HCT116 (cell line): Measurements from ENCODE around the gene ANKRD60. TPM values are rescaled to one million over a fixed set of nuclear protein-coding genes. Genes with fewer than 3 reads are reported as not detected.

Experiments used
- ATAC-seq: fragments of 200-7000 bp; cut with Tn5 transposase; 2 replicates; pipeline ENCODE4 v1.9.1; 2020; ENCODE audit warnings: mild to moderate bottlenecking, moderate library complexity
- BruUV-seq: library from RNA; stranded (reverse); fragments of 400-500 nt; replicated peaks from 2 replicates; lab custom pipeline; 2021; lab: Mats Ljungman, UMichigan
- CTCF ChIA-PET: fragments of 300-600 bp; sonication (Branson Sonifier 250); formaldehyde crosslinking; loops from one replicate; lab custom pipeline; 2021; ENCODE audit warnings: antibody characterized with exemption; lab: Charles Lee
- POLR2A ChIA-PET: fragments of 300-600, 350-600 bp; sonication (Branson Sonifier 250); formaldehyde crosslinking; loops from one replicate; lab custom pipeline; 2021; ENCODE audit warnings: antibody characterized with exemption; lab: Charles Lee
- RAD21 ChIA-PET, 2 experiments: fragments of 300-600 bp; sonication (Branson Sonifier 250); formaldehyde crosslinking; loops; one replicate each; lab custom pipeline; 2023; ENCODE audit warnings: low total read pairs in 2 of 2; ENCODE audit not compliant: uncharacterized antibody in 2 of 2, unreplicated experiment in 2 of 2, low non-redundant PET in 1 of 2; lab: Charles Lee
- DNase-seq: peaks from one replicate; pipeline ENCODE4 v3.0.0-alpha.2; 2010; ENCODE audit warnings: low read depth, low spot score
- H2AFZ ChIP-seq: fragments of 200-600 bp; shearing (Covaris generic), sonication (generic); 2 replicates; pipeline ENCODE4 v1.6.1; 2017; ENCODE audit warnings: low read depth, mixed run types, mixed read lengths, antibody characterized with exemption, low read length; ENCODE audit not compliant: poor library complexity, severe bottlenecking
- H3K27ac ChIP-seq: 2 replicates; pipeline ENCODE4 v1.5.1; 2012; ENCODE audit warnings: low read depth, low read length
- H3K27me3 ChIP-seq: fragments of 200-600 bp; sonication (generic); 2 replicates; pipeline ENCODE4 v1.6.1; 2016; ENCODE audit warnings: mixed run types, low read length, mixed read lengths; ENCODE audit not compliant: insufficient read depth
- H3K36me3 ChIP-seq, 2 experiments: fragments of 200-500 bp in 1 of 2; fragments of 200-600 bp in 1 of 2; sonication (Bioruptor generic) in 1 of 2; sonication (generic) in 1 of 2; 2 replicates each; pipeline versions ENCODE4 v1.5.1 to v1.6.1; 2014 to 2016; ENCODE audit warnings: low read length in 2 of 2, inconsistent platforms in 1 of 2, mixed read lengths in 1 of 2, mixed run types in 1 of 2; ENCODE audit not compliant: insufficient read depth in 2 of 2, control insufficient read depth in 1 of 2
- H3K4me1 ChIP-seq, 2 experiments: fragments of 200-600 bp in 1 of 2; sonication (generic) in 1 of 2; 2 replicates each; pipeline versions ENCODE4 v1.5.1 to v1.6.1; 2012 to 2017; ENCODE audit warnings: low read length in 2 of 2, inconsistent platforms in 1 of 2, mild to moderate bottlenecking in 1 of 2, mixed read lengths in 1 of 2, mixed run types in 1 of 2, moderate library complexity in 1 of 2; ENCODE audit not compliant: insufficient read depth in 2 of 2, control insufficient read depth in 1 of 2
- H3K4me2 ChIP-seq: fragments of 200-600 bp; sonication (generic); 2 replicates; pipeline ENCODE4 v1.6.1; 2017; ENCODE audit warnings: mixed run types, low read length, mixed read lengths
- H3K4me3 ChIP-seq, 2 experiments: fragments of 200-600 bp in 1 of 2; sonication (generic) in 1 of 2; replicated peaks in 1 of 2; 2 replicates each; pipeline ENCODE4 v1.5.1; 2011 to 2016; ENCODE audit warnings: low read length in 2 of 2, control low read depth in 1 of 2, low read depth in 1 of 2, mild to moderate bottlenecking in 1 of 2, mixed read lengths in 1 of 2, mixed run types in 1 of 2
- H3K79me2 ChIP-seq: fragments of 200-600 bp; sonication (generic); 2 replicates; pipeline ENCODE4 v1.6.1; 2017; ENCODE audit warnings: mild to moderate bottlenecking, mixed run types, low read length, moderate library complexity, mixed read lengths; ENCODE audit not compliant: insufficient read depth
- H3K9ac ChIP-seq: fragments of 200-600 bp; sonication (generic); 2 replicates; pipeline ENCODE4 v1.6.1; 2016; ENCODE audit warnings: low read length, mixed read lengths
- H3K9me2 ChIP-seq: fragments of 200-600 bp; sonication (generic), shearing (Covaris generic); 2 replicates; pipeline ENCODE4 v1.6.1; 2017; ENCODE audit warnings: mixed run types, mild to moderate bottlenecking, moderate library complexity; ENCODE audit not compliant: insufficient read depth
- H3K9me3 ChIP-seq, 2 experiments: fragments of 200-500 bp in 1 of 2; fragments of 200-600 bp in 1 of 2; sonication (Bioruptor generic) in 1 of 2; sonication (generic) in 1 of 2; 2 replicates each; pipeline ENCODE4 v1.6.1; 2014 to 2017; ENCODE audit warnings: low read length in 2 of 2, mixed read lengths in 2 of 2, inconsistent platforms in 1 of 2, low read depth in 1 of 2, mild to moderate bottlenecking in 1 of 2, mixed run types in 1 of 2, moderate library complexity in 1 of 2; ENCODE audit not compliant: control insufficient read depth in 1 of 2, insufficient read depth in 1 of 2
- H4K20me1 ChIP-seq: fragments of 200-600 bp; sonication (generic), shearing (Covaris generic); 2 replicates; pipeline ENCODE4 v1.6.1; 2017; ENCODE audit warnings: mixed run types, mild to moderate bottlenecking, moderate library complexity; ENCODE audit not compliant: insufficient read depth
- CBX3 ChIP-seq: IDR thresholded peaks from 2 replicates; pipeline ENCODE4 v1.6.1; 2012; ENCODE audit warnings: low read depth
- CTCF ChIP-seq, 3 experiments: fragments of 200-600 bp in 1 of 3; sonication (generic) in 1 of 3; IDR thresholded peaks in 2 of 3; conservative IDR thresholded peaks in 1 of 3; 2 replicates each; pipeline ENCODE4 v1.5.1; 2012 to 2017; ENCODE audit warnings: low read depth in 2 of 3, low read length in 2 of 3, antibody characterized with exemption in 1 of 3, borderline replicate concordance in 1 of 3, control low read depth in 1 of 3, mild to moderate bottlenecking in 1 of 3, mixed read lengths in 1 of 3, mixed run types in 1 of 3, moderate library complexity in 1 of 3; ENCODE audit not compliant: insufficient read depth in 1 of 3
- EGR1 ChIP-seq: IDR thresholded peaks from 2 replicates; pipeline ENCODE4 v1.6.1; 2012; ENCODE audit warnings: low read depth
- ELF1 ChIP-seq: IDR thresholded peaks from 2 replicates; pipeline ENCODE4 v1.6.1; 2012; ENCODE audit warnings: low read depth, borderline replicate concordance
- EZH2phosphoT487 ChIP-seq: fragments of 200-600 bp; IDR thresholded peaks from 2 replicates; pipeline ENCODE4 v1.6.1; 2018; ENCODE audit warnings: antibody characterized with exemption, borderline replicate concordance
- FOSL1 ChIP-seq: IDR thresholded peaks from 2 replicates; pipeline ENCODE4 v1.6.1; 2012; ENCODE audit warnings: low read depth
- JUND ChIP-seq: IDR thresholded peaks from 2 replicates; pipeline ENCODE4 v1.6.1; 2012
- POLR2AphosphoS5 ChIP-seq: IDR thresholded peaks from 2 replicates; pipeline ENCODE4 v1.6.1; 2011; ENCODE audit warnings: mild to moderate bottlenecking, low read depth, low read length, moderate library complexity
- SIN3A ChIP-seq: IDR thresholded peaks from 2 replicates; pipeline ENCODE4 v1.6.1; 2012; ENCODE audit warnings: low read depth
- SP1 ChIP-seq: IDR thresholded peaks from 2 replicates; pipeline ENCODE4 v1.6.1; 2012; ENCODE audit warnings: low read depth
- SRF ChIP-seq: IDR thresholded peaks from 2 replicates; pipeline ENCODE4 v1.6.1; 2012; ENCODE audit warnings: low read depth
- YY1 ChIP-seq: IDR thresholded peaks from 2 replicates; pipeline ENCODE4 v1.6.1; 2011; ENCODE audit warnings: low read length, low read depth, moderate library complexity, mild to moderate bottlenecking; ENCODE audit not compliant: insufficient replicate concordance; ENCODE audit errors: extremely low read depth
- ZNF274 ChIP-seq: fragments of 200-500 bp; sonication (Bioruptor generic); IDR thresholded peaks from 2 replicates; pipeline ENCODE4 v1.6.1; 2014; ENCODE audit warnings: mild to moderate bottlenecking, low read depth, low read length, inconsistent platforms
- intact Hi-C: fragments of 100-400 bp; cut with micrococcal nuclease; formaldehyde crosslinking; loops from 2 replicates; pipeline ENCODE4 v1.10.0; 2022
- total RNA-seq: library from RNA; stranded (reverse); gene quantifications from one replicate; pipeline ENCODE4 v1.2.1, GENCODE V29; 2021; ENCODE audit not compliant: unreplicated experiment
- TF ChIP-seq, protein P1 (sequence below): IDR thresholded peaks from 2 replicates; pipeline ENCODE4 v1.6.1; 2012

ANKRD60 gene
- total RNA-seq, 1 experiment from 2014 or later = not detected

- Histone ChIP-seq H3K9ac (no peak overlapping the region), H3K4me1 (peaks cover 0 to 5% of the 10 kb centered on the region in 2 experiments; a peak in 1 of 4 replicates), H3K4me2 (no peak overlapping the region), H3K9me2 (no peaks in the 10 kb centered on the region), H3K27me3 (no peaks in the 10 kb centered on the region), H3K79me2 (no peaks in the 10 kb centered on the region), H3K9me3 (peaks cover 0 to 6% of the 10 kb centered on the region in 2 experiments; a peak in 1 of 4 replicates), H2AFZ (no peak overlapping the region), H4K20me1 (no peaks in the 10 kb centered on the region), H3K27ac (no peak overlapping the region), H3K4me3 (no peak overlapping the region), H3K36me3 (no peaks in the 10 kb centered on the region)
- no peak for ATAC-seq
- RAD21 ChIA-PET = no interaction called here
- no peak for TF ChIP-seq CBX3
- no peak for TF ChIP-seq POLR2AphosphoS5
- TF ChIP-seq CTCF (IDR thresholded peaks at IDR 0.05 in 2 of 3, conservative IDR thresholded peaks at IDR 0.05 in 1 of 3; ENCODE audit: borderline replicate concordance in 1 of 3, insufficient read depth in 1 of 3, low read depth in 2 of 3, low read length in 2 of 3) = no peak
- TF ChIP-seq JUND = no peak
- TF ChIP-seq SP1 = no peak
- TF ChIP-seq ELF1 = no peak
- no peak for TF ChIP-seq SIN3A
- TF ChIP-seq EZH2phosphoT487 = no peak
- TF ChIP-seq FOSL1 = no peak
- TF ChIP-seq ZNF274 = no peak
- TF ChIP-seq, protein P1, sequence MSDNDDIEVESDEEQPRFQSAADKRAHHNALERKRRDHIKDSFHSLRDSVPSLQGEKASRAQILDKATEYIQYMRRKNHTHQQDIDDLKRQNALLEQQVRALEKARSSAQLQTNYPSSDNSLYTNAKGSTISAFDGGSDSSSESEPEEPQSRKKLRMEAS = no peak
- no peak for TF ChIP-seq SRF
- TF ChIP-seq EGR1 = no peak
- no peak for TF ChIP-seq YY1
- intact Hi-C loops = no loop called here
- POLR2A ChIA-PET = no interaction called here
- no peak for DNase-seq
- BruUV-seq = no TSS peak
- CTCF ChIA-PET = no interaction called here
These were observed 43.3 kb upstream of the ANKRD60 start for GRCh38 chr20:58271606-58272351.
